ENCODE measurements around the gene WHAMM.

WHAMM gene

DNA sequence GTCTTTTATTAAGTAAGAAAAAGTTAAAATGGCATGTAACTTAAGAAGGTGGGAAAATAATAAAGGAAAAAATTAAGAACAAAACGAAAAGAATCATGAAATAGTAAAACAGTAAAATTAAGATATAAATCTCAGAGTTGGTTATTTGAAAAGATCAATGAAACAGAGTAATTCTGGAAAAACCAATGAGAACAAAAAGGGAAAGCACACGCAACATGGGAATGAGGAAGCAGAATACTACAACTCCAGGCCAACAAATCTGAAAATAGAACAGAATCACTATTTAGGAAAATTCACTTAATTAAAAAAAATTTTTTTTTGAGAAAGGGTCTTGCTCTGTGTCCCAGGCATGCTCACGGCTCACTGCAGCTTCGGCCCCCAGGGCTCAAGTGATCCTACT lies 30.7 kb downstream of the WHAMM start:
- H3K4me3 ChIP-seq (ENCODE audit: low read length): no peak overlapping the region
- no peak for TF ChIP-seq ZNF274 (IDR thresholded peaks at IDR 0.05; ENCODE audit: low read depth, low read length)

- H3K4me3 ChIP-seq (ENCODE audit: low read length): no peak overlapping the region
- no peak for TF ChIP-seq ZNF274 (IDR thresholded peaks at IDR 0.05; ENCODE audit: low read depth, low read length)
Observed at GRCh38 chr15:82843566-82843965, 34.1 kb downstream of the WHAMM start.

- no peak for TF ChIP-seq ZNF274 (IDR thresholded peaks at IDR 0.05; ENCODE audit: low read depth, low read length)
Observed at GRCh38 chr15:82845686-82846085, 36.3 kb downstream of the WHAMM start.

GRCh38 chr15:82846621-82847020 lies 37.2 kb downstream of the WHAMM start:
- no peak for TF ChIP-seq ZNF274 (IDR thresholded peaks at IDR 0.05; ENCODE audit: low read depth, low read length)
- H3K4me3 ChIP-seq (ENCODE audit: low read length): no peak overlapping the region

More at GRCh38 chr15:82845686-82846085, 36.3 kb downstream of the WHAMM start:
- H3K4me3 ChIP-seq (ENCODE audit: low read length): no peak overlapping the region

DNA sequence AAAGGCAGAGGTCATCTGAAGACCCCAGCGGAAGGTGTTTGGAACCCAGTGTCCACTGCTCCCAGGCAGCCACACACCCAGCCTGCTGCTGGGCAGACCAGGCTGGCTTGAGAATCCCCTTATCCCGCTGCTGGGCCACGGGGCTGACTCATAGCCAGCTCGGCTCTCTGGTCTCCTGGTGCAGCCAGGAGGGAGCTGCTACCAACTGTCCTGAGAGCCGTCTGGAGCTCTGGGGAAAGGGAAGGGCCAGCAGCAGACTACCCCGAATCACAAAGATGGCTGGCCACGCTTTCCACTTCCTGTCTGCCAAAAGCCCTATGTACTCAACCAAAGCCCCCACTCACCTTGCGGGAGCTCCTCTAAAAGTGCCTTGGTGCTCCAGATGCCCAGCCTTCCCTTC lies 38.3 kb downstream of the WHAMM start:
- no peak for TF ChIP-seq ZNF274 (IDR thresholded peaks at IDR 0.05; ENCODE audit: low read depth, low read length)
- no peak overlapping the region for H3K4me3 ChIP-seq (ENCODE audit: low read length)

DNA sequence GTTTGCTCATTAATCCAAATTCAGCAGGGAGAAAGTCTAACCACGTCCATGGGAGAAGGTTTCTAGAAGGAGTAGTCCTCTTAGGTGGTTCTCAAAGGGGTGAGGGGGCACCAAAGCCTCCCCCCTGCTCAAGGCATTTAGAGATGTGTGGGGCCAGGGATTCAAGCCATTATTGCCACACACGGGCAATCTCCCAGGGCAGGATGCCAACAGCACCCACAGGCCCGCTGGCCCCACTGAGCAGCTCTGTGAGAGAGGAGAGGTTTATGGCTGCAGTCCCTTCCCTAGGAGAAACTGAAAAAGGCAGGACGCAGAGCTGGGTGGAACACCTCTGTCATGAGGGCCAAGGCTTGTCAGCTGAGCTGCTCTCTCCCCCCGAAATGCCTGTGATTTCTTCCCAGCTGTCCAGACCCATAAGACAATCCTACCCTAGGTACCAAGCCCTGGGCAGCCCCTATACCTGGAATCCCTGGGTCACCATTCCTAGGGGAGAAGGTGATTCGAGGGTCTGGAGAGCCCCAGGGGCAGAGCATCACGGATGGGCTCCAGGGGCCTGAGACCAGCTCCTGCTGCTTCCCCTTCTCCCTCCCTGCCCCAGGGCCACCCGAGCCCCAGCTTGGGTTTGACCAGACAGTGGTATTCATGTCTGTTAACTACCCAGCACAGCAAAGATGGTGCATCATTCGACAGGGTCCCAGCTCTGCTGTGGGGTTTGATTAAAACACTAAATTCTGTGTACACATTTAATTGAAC lies 39.0 kb downstream of the WHAMM start:
- H3K4me3 ChIP-seq (ENCODE audit: low read length): no peak overlapping the region
- no peak for TF ChIP-seq ZNF274 (IDR thresholded peaks at IDR 0.05; ENCODE audit: low read depth, low read length)

GRCh38 chr15:82849556-82850512 lies 40.4 kb downstream of the WHAMM start:
- H3K4me3 ChIP-seq (ENCODE audit: low read length): no peak overlapping the region
- TF ChIP-seq ZNF274 (IDR thresholded peaks at IDR 0.05; ENCODE audit: low read depth, low read length): no peak

- no peak overlapping the region for H3K4me3 ChIP-seq (ENCODE audit: low read length)
- TF ChIP-seq ZNF274 (IDR thresholded peaks at IDR 0.05; ENCODE audit: low read depth, low read length): no peak
Observed at GRCh38 chr15:82850731-82851130, 41.3 kb downstream of the WHAMM start.

DNA sequence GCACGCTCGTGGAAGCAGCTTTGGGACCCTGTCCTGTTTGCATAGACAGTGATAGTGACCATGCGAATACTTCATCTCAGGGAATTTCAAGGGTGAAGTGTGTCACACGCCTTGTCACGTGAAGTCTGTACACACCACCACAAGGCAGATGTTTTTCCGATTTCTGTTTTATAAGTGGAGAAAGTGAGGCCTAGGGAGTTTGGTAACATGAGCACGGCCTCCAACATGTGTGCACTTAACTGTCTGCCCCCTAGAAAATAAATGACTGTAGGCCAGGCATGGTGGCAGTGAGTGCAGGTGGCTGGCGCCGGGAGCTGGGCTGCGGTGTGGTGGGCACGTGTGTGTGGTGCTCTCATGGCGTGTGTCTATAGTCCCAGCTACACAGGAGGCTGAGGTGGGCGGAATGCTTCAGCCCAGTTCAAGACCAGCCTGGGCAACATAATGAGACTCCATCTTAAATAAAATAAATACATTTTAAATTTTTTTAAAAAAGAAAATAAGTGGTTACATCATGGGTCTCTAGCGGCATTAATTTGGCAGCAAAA lies 42.0 kb downstream of the WHAMM start:
- no peak for TF ChIP-seq ZNF274 (IDR thresholded peaks at IDR 0.05; ENCODE audit: low read depth, low read length)
- no peak overlapping the region for H3K4me3 ChIP-seq (ENCODE audit: low read length)

DNA sequence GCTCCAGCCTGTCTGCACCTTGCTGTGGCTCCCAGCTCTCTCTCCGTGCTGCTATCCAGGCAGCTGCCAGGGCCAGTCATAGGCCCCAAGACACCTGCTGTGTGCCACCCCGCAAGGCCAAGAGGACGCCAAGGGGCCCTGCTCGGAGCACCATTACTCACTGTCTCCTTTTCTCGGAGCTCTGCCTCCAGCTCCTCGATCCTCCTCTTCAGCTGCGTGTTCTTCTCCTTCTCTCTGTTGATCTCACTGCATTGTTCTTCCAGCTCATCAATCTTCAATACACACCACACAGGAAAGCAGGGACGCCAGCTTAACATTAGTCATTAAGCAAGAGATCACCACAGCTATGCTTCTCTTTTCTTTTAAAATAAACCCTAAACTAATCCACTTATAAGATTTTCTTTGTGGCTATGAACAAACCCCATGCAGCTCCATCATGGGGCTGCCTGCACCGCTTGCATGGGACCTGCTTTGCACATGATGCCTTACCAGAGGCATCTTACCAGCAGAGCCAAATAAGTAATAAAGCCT lies 42.6 kb downstream of the WHAMM start:
- no peak overlapping the region for H3K4me3 ChIP-seq (ENCODE audit: low read length)
- TF ChIP-seq ZNF274 (IDR thresholded peaks at IDR 0.05; ENCODE audit: low read depth, low read length): no peak

GRCh38 chr15:82852941-82853561 lies 43.6 kb downstream of the WHAMM start:
- no peak overlapping the region for H3K4me3 ChIP-seq (ENCODE audit: low read length)
- no peak for TF ChIP-seq ZNF274 (IDR thresholded peaks at IDR 0.05; ENCODE audit: low read depth, low read length)

DNA sequence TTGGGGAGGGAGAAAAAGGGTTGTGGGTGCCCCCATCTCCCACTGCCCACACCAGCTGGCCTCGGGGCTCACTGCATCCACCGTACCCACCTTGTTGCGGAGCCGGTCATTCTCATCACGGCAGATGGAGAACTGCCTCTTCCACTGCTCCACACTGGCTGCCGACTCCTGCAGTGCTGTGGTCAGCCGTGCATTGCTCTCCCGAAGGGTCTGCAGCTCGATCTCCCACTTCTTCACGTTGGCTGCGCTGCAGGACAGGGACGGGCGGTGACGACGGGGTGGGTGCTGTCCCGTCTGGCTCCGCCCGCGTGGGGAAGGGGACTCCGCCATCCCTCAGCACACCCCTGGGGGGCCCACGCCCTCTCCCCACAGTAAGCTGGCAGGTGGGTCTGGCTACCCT lies 45.1 kb downstream of the WHAMM start:
- H3K4me3 ChIP-seq (ENCODE audit: low read length): no peak overlapping the region
- TF ChIP-seq ZNF274 (IDR thresholded peaks at IDR 0.05; ENCODE audit: low read depth, low read length): no peak

DNA sequence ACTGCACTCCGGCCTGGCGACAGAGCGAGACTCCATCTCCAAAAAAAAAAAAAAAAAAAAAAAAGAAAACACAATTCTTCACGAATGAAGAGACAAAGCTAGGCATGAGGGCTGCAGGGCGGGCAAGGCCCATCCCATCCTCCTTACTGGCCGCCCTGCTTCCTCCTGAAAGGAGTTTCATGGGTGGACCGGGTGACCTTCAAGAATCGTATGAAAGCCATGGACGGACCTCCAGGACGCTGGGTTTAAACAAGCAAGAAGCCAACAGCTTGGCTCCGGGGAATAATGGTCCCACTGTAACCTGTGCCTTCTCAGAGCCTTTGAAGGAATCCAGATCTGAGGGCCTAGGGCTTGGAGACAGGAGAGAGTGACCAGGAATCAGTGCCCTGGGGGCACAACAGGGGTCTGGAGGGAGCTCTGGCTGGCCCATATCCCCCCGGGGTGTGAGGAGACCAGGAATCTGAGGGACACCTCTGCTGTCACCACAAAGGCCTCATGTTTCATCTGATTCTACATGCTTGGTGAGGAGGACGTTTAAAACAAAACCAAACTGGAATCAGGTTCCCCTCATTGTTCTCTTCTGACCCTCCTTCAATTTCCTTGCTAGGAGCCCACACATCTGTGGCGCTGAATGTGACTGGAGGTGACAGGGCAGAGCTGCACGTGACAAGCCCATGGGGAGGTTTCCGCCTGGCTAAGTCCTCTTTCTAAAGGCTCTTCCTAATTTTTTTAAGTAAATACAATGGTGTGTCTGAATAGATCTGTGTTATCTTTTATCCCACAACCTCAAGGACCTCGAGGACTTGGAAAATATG lies 46.1 kb downstream of the WHAMM start:
- TF ChIP-seq ZNF274 (IDR thresholded peaks at IDR 0.05; ENCODE audit: low read depth, low read length): no peak
- H3K4me3 ChIP-seq (ENCODE audit: low read length): no peak overlapping the region

All from GM08714 (cell line).